Measurements from ENCODE around the gene WARS2. TPM values are rescaled to one million over a fixed set of nuclear protein-coding genes. Genes with fewer than 3 reads are reported as not detected.

WARS2 gene
- polyA plus RNA-seq, 1 experiment: 17.7 TPM

DNA sequence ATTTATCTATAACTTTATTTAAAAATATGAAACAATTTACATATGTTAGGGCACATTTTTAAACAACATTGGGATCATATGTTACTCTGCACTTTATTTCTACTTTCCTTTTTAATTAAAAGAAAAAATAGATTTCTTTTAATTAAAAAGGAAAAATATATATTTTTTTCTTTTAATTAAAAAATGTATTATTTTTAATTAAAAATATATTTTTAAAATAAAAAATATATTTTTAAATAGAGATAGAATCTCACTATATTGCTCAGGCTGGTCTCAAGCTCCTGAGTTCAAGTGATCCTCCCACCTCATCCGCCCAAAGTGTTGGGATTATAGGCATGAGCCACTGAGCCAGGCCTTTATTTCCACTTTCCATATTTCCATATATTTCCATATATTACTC is 36.7 kb downstream of the WARS2 start:
- CTCF ChIA-PET: no interaction called here
- POLR2A ChIA-PET: no interaction called here
- Histone ChIP-seq H3K27me3 (ENCODE audit: control insufficient read depth, insufficient read depth, low read length) (no peaks in the 10 kb centered on the region), H3K36me3 (ENCODE audit: control insufficient read depth, insufficient read depth, low read length) (no peaks in the 10 kb centered on the region), H3K4me3 (ENCODE audit: low read depth, low read length) (no peak overlapping the region)
- no peak for DNase-seq (ENCODE audit: low read depth)
- TF ChIP-seq, protein P1, sequence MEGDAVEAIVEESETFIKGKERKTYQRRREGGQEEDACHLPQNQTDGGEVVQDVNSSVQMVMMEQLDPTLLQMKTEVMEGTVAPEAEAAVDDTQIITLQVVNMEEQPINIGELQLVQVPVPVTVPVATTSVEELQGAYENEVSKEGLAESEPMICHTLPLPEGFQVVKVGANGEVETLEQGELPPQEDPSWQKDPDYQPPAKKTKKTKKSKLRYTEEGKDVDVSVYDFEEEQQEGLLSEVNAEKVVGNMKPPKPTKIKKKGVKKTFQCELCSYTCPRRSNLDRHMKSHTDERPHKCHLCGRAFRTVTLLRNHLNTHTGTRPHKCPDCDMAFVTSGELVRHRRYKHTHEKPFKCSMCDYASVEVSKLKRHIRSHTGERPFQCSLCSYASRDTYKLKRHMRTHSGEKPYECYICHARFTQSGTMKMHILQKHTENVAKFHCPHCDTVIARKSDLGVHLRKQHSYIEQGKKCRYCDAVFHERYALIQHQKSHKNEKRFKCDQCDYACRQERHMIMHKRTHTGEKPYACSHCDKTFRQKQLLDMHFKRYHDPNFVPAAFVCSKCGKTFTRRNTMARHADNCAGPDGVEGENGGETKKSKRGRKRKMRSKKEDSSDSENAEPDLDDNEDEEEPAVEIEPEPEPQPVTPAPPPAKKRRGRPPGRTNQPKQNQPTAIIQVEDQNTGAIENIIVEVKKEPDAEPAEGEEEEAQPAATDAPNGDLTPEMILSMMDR (IDR thresholded peaks at IDR 0.05; ENCODE audit: insufficient read depth, low read depth, low read length): no peak

DNA sequence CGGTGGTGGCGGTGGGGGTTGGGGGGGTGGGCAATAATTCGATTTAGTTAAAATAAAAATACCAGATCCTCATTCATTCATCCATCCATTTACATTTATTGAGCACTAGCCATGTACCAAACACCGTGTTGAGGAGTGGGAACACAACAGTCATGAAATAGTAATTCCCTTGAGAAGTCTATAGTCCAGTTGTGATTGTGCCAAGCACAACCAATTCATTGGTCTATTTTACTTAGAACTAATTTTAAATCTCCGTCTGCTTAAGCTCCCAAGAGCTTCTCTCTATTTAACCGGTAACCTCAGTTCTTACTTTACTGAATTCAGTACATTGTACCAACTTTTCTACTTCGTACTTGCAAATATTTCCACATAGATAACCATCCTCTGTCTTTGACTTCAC is 38.4 kb downstream of the WARS2 start:
- ChIA-PET CTCF (interaction anchor here (1.0 kb wide), 1 partner anchor 12 kb away, joined by 3 read pairs; no protein-coding TSS in a partner anchor), POLR2A (no interaction called here)
- TF ChIP-seq, protein P1 (IDR thresholded peaks at IDR 0.05; ENCODE audit: insufficient read depth, low read depth, low read length): no peak
- Histone ChIP-seq H3K4me3 (ENCODE audit: low read depth, low read length) (no peak overlapping the region), H3K36me3 (ENCODE audit: control insufficient read depth, insufficient read depth, low read length) (no peaks in the 10 kb centered on the region), H3K27me3 (ENCODE audit: control insufficient read depth, insufficient read depth, low read length) (no peaks in the 10 kb centered on the region)
- no peak for DNase-seq (ENCODE audit: low read depth)

DNA sequence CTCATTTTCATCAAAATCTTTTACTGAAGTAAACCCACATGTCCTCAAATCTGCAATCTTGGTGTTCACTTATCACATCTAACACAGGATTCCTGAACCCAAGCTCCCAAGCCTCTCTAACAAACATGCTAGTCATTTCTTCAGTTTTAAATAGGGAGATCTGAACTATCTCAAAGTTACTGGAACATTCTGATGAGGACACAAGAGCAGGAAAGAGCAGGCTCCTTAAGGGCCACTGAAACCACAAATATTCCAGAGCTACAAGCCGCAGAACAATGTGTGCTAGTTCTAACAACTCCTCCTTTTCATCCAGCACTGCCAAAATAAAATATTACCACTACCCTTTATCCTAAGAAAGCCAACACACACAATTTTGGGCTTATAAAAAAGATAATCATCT is 38.9 kb downstream of the WARS2 start:
- CTCF ChIA-PET: interaction anchor here (1.0 kb wide), 1 partner anchor 12 kb away, joined by 3 read pairs; no protein-coding TSS in a partner anchor
- H3K36me3 ChIP-seq (ENCODE audit: control insufficient read depth, insufficient read depth, low read length): no peaks in the 10 kb centered on the region
- H3K27me3 ChIP-seq (ENCODE audit: control insufficient read depth, insufficient read depth, low read length): no peaks in the 10 kb centered on the region
- TF ChIP-seq, protein P1 (IDR thresholded peaks at IDR 0.05; ENCODE audit: insufficient read depth, low read depth, low read length): no peak
- H3K4me3 ChIP-seq (ENCODE audit: low read depth, low read length): no peak overlapping the region
- peak; percentile 26 for DNase-seq (ENCODE audit: low read depth)
- POLR2A ChIA-PET: no interaction called here

DNA sequence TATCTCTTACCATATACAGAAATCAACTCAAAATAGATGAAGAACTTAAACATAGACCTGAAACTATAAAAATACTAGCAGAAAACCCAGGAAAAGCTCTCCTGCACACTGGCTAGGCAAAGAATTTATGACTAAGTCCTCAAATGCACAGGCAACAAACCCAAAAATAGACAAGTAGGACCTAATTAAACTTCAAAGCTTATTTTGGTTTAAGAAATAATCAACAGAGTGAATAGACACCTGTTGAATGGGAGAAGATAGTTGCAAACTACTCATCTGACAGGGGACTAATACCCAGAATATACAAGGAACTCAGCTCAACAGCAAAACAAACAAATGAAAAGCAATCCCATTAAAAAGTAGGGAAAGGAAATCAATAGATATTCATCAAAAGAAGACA is 40.7 kb downstream of the WARS2 start:
- no peak overlapping the region for H3K4me3 ChIP-seq (ENCODE audit: low read depth, low read length)
- DNase-seq (ENCODE audit: low read depth): no peak
- ChIA-PET CTCF (interaction anchor here (0.7 kb wide), 1 partner anchor 113 kb away, joined by 3 read pairs; no protein-coding TSS in a partner anchor), POLR2A (no interaction called here)
- no peaks in the 10 kb centered on the region for H3K27me3 ChIP-seq (ENCODE audit: control insufficient read depth, insufficient read depth, low read length)
- TF ChIP-seq, protein P1 (IDR thresholded peaks at IDR 0.05; ENCODE audit: insufficient read depth, low read depth, low read length): no peak
- H3K36me3 ChIP-seq (ENCODE audit: control insufficient read depth, insufficient read depth, low read length): no peaks in the 10 kb centered on the region

DNA sequence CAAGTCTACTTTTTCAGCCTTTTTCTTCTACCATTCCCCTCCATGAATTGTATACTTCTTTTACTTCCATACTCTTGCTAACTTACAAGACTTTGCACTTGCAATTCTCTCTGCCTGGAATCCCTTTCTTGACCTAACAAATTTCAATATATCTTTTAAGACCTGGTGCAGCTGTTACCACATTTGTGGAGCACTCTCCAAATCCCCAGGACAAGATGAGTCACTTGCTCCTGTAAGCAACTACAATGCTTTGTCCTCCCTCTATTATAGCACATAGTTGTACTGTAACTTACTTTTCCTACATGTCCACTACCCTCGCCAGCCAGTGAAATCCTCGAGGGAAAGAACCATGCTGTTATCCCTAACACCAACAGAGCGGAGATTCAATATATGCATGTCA is 43.1 kb downstream of the WARS2 start:
- CTCF ChIA-PET: interaction anchor here (1.1 to 2.4 kb wide), 2 partner anchors 17 to 23 kb away, joined by 3 to 10 read pairs; no protein-coding TSS in a partner anchor
- POLR2A ChIA-PET: no interaction called here
- Histone ChIP-seq H3K36me3 (ENCODE audit: control insufficient read depth, insufficient read depth, low read length) (no peaks in the 10 kb centered on the region), H3K4me3 (ENCODE audit: low read depth, low read length) (no peak overlapping the region), H3K27me3 (ENCODE audit: control insufficient read depth, insufficient read depth, low read length) (no peaks in the 10 kb centered on the region)
- no peak for DNase-seq (ENCODE audit: low read depth)
- TF ChIP-seq, protein P1 (IDR thresholded peaks at IDR 0.05; ENCODE audit: insufficient read depth, low read depth, low read length): no peak
